NT2/D1 (cell line): ENCODE measurements around the gene LIN28B.

Source experiments
- SUZ12 ChIP-seq: IDR thresholded peaks from 2 replicates; pipeline ENCODE4 v1.6.1; 2011; ENCODE audit not compliant: insufficient read length, insufficient read depth; ENCODE audit errors: extremely low read depth
- YY1 ChIP-seq: IDR thresholded peaks from 2 replicates; pipeline ENCODE4 v1.6.1; 2011; ENCODE audit not compliant: insufficient read length, insufficient read depth
- ZNF274 ChIP-seq: IDR thresholded peaks from 2 replicates; pipeline ENCODE4 v1.6.1; 2011; ENCODE audit warnings: mild to moderate bottlenecking, low read depth, low read length

DNA sequence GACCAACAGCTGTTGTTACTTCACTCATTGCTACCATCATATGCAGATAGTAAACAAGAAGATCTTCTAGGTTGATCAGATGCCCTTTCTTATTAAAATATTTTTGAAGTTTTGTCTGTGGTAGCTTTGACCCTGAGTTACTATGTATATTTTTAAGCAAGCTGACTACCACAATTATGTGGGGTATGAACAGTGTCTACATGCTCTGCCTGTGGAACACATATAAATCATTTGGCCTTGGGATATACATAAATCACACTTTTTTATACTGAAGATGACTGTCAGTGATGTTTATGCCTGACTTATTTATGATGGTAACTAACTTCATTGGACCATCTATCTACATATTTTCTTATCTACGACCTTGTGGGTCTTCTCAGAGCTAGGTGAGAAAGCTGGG lies 44.2 kb downstream of the LIN28B start:
- TF ChIP-seq SUZ12 (no peak), YY1 (no peak), ZNF274 (no peak)
